H9 (cell line): ENCODE measurements around the gene TMEM169. TPM values are rescaled to one million over a fixed set of nuclear protein-coding genes. Genes with fewer than 3 reads are reported as not detected.

Experiments
- DNase-seq: peaks from one replicate; pipeline ENCODE4 v3.0.0-alpha.2; 2017
- H2AFZ ChIP-seq: one replicate; pipeline ENCODE4 v1.6.1; 2013; ENCODE audit warnings: mild to moderate bottlenecking, low read length, control low read depth, moderate library complexity
- H2AK5ac ChIP-seq: 2 replicates; pipeline ENCODE4 v1.6.1; 2013; ENCODE audit warnings: low read length, control low read depth, mixed read lengths; ENCODE audit not compliant: insufficient read length
- H2BK120ac ChIP-seq: one replicate; pipeline ENCODE4 v1.6.1; 2013; ENCODE audit warnings: low read depth, mild to moderate bottlenecking, low read length, control low read depth, inconsistent platforms; ENCODE audit not compliant: poor library complexity, severe bottlenecking
- H2BK12ac ChIP-seq: 2 replicates; pipeline ENCODE4 v1.6.1; 2013; ENCODE audit warnings: low read length, control low read depth, mixed read lengths, low read depth; ENCODE audit not compliant: insufficient read length
- H2BK15ac ChIP-seq: 2 replicates; pipeline ENCODE4 v1.6.1; 2013; ENCODE audit warnings: low read depth, low read length, control low read depth
- H2BK20ac ChIP-seq: one replicate; pipeline ENCODE4 v1.6.1; 2013; ENCODE audit warnings: low read depth, mild to moderate bottlenecking, low read length, control low read depth, inconsistent platforms; ENCODE audit not compliant: poor library complexity, severe bottlenecking
- H2BK5ac ChIP-seq: 2 replicates; pipeline ENCODE4 v1.6.1; 2013; ENCODE audit warnings: low read length, control low read depth, mixed read lengths; ENCODE audit not compliant: insufficient read length
- H3K14ac ChIP-seq: 2 replicates; pipeline ENCODE4 v1.6.1; 2013; ENCODE audit warnings: low read length, control low read depth; ENCODE audit not compliant: insufficient read depth
- H3K18ac ChIP-seq: 2 replicates; pipeline ENCODE4 v1.6.1; 2013; ENCODE audit warnings: low read depth, mild to moderate bottlenecking, mixed read lengths, low read length, control low read depth; ENCODE audit not compliant: insufficient read length
- H3K23ac ChIP-seq: 2 replicates; pipeline ENCODE4 v1.6.1; 2013; ENCODE audit warnings: low read length, control low read depth, mixed read lengths, low read depth; ENCODE audit not compliant: insufficient read length
- H3K23me2 ChIP-seq: 2 replicates; pipeline ENCODE4 v1.6.1; 2013; ENCODE audit warnings: low read depth, mild to moderate bottlenecking, mixed read lengths, low read length, control low read depth; ENCODE audit not compliant: insufficient read length, poor library complexity, severe bottlenecking
- H3K27ac ChIP-seq: 2 replicates; pipeline ENCODE4 v1.5.1; 2013; ENCODE audit warnings: low read length, control low read depth, mixed read lengths, low read depth; ENCODE audit not compliant: insufficient read length
- H3K27me3 ChIP-seq: 2 replicates; pipeline ENCODE4 v1.6.1; 2013; ENCODE audit warnings: low read length, control low read depth, inconsistent platforms; ENCODE audit not compliant: insufficient read depth
- H3K4ac ChIP-seq: 2 replicates; pipeline ENCODE4 v1.6.1; 2013; ENCODE audit warnings: low read depth, mild to moderate bottlenecking, control low read depth, inconsistent platforms, low read length, moderate library complexity
- H3K4me1 ChIP-seq: 2 replicates; pipeline ENCODE4 v1.6.1; 2013; ENCODE audit warnings: low read length, control low read depth, inconsistent platforms; ENCODE audit not compliant: insufficient read depth
- H3K4me2 ChIP-seq: 2 replicates; pipeline ENCODE4 v1.6.1; 2013; ENCODE audit warnings: low read length, control low read depth, mixed read lengths; ENCODE audit not compliant: insufficient read length, insufficient read depth
- H3K56ac ChIP-seq: 2 replicates; pipeline ENCODE4 v1.6.1; 2013; ENCODE audit warnings: low read depth, mild to moderate bottlenecking, mixed read lengths, low read length, control low read depth; ENCODE audit not compliant: insufficient read length
- H3K79me1 ChIP-seq: 2 replicates; pipeline ENCODE4 v1.6.1; 2013; ENCODE audit warnings: low read depth, mild to moderate bottlenecking, moderate library complexity, low read length, control low read depth, inconsistent platforms; ENCODE audit not compliant: insufficient read depth, poor library complexity, severe bottlenecking
- H3K79me2 ChIP-seq: 2 replicates; pipeline ENCODE4 v1.6.1; 2013; ENCODE audit warnings: low read length, control low read depth, inconsistent platforms; ENCODE audit not compliant: insufficient read depth
- H3K9ac ChIP-seq: 2 replicates; pipeline ENCODE4 v1.6.1; 2013; ENCODE audit warnings: low read length, control low read depth, mixed read lengths; ENCODE audit not compliant: insufficient read length; ENCODE audit errors: extremely low read depth
- H3K9me3 ChIP-seq: one replicate; pipeline ENCODE4 v1.6.1; 2013; ENCODE audit warnings: low read depth, low read length, inconsistent platforms; ENCODE audit not compliant: control insufficient read depth
- H3T11ph ChIP-seq: one replicate; pipeline ENCODE4 v1.6.1; 2013; ENCODE audit warnings: mild to moderate bottlenecking, low read length, control low read depth, inconsistent platforms
- H4K20me1 ChIP-seq: one replicate; pipeline ENCODE4 v1.6.1; 2013; ENCODE audit not compliant: control insufficient read depth, insufficient read length, insufficient read depth
- H4K5ac ChIP-seq: 2 replicates; pipeline ENCODE4 v1.6.1; 2013; ENCODE audit warnings: low read depth, mild to moderate bottlenecking, mixed read lengths, low read length, control low read depth; ENCODE audit not compliant: insufficient read length
- H4K8ac ChIP-seq: replicated peaks from 2 replicates; pipeline ENCODE4 v1.6.1; 2013; ENCODE audit warnings: low read length, control low read depth, mixed read lengths, low read depth; ENCODE audit not compliant: insufficient read length
- H4K91ac ChIP-seq: 2 replicates; pipeline ENCODE4 v1.6.1; 2013; ENCODE audit warnings: low read depth, mild to moderate bottlenecking, moderate library complexity, mixed read lengths, low read length, control low read depth; ENCODE audit not compliant: insufficient read length
- H3K27ac Mint-ChIP-seq, 3 experiments: 2 replicates in 2 of 3; 3 replicates in 1 of 3; pipeline ENCODE4 v1.8.0; 2020 to 2021; ENCODE audit warnings: mixed read lengths in 3 of 3, mild to moderate bottlenecking in 1 of 3, moderate library complexity in 1 of 3
- H3K27me3 Mint-ChIP-seq: 2 replicates; pipeline ENCODE4 v1.8.0; 2021; ENCODE audit warnings: low read depth, mild to moderate bottlenecking, moderate library complexity, mixed read lengths
- H3K36me3 Mint-ChIP-seq, 3 experiments: 2 replicates in 2 of 3; 3 replicates in 1 of 3; pipeline ENCODE4 v1.8.0; 2020 to 2021; ENCODE audit warnings: low read depth in 3 of 3, mixed read lengths in 3 of 3; ENCODE audit not compliant: insufficient read depth in 1 of 3
- H3K4me1 Mint-ChIP-seq, 2 experiments: 2 replicates each; pipeline ENCODE4 v1.8.0; 2020; ENCODE audit warnings: mixed read lengths in 2 of 2
- H3K4me3 Mint-ChIP-seq, 2 experiments: 2 replicates in 1 of 2; 3 replicates in 1 of 2; pipeline ENCODE4 v1.8.0; 2020 to 2021; ENCODE audit warnings: mild to moderate bottlenecking in 2 of 2, mixed read lengths in 2 of 2, moderate library complexity in 1 of 2
- H3K9me3 Mint-ChIP-seq, 2 experiments: 2 replicates in 1 of 2; 3 replicates in 1 of 2; pipeline ENCODE4 v1.8.0; 2020; ENCODE audit warnings: mild to moderate bottlenecking in 2 of 2, mixed read lengths in 2 of 2, moderate library complexity in 1 of 2
- WGBS: extraction: QIAGEN DNeasy Blood & Tissue Kit; methylation state at CpG from one replicate; pipeline ENCODE4 v1.1.7; 2013; ENCODE audit warnings: missing lambda C conversion rate, low lambda C conversion rate, mixed read lengths; ENCODE audit not compliant: insufficient read length; ENCODE audit errors: extremely low coverage; 5-methylcytosine and 5-hydroxymethylcytosine counted together
- total RNA-seq: library from RNA; stranded (reverse); gene quantifications from 2 replicates; pipeline ENCODE4 v1.2.1, GENCODE V29; 2021
- TF ChIP-seq, protein P1 (sequence below): fragments of 200-600 bp; sonication (generic); conservative IDR thresholded peaks from 3 replicates; pipeline ENCODE4 v1.8.0; 2021; ENCODE audit warnings: antibody characterized with exemption, mild to moderate bottlenecking

TMEM169 gene
- total RNA-seq, 1 experiment from 2014 or later, result 1.0 TPM

DNA sequence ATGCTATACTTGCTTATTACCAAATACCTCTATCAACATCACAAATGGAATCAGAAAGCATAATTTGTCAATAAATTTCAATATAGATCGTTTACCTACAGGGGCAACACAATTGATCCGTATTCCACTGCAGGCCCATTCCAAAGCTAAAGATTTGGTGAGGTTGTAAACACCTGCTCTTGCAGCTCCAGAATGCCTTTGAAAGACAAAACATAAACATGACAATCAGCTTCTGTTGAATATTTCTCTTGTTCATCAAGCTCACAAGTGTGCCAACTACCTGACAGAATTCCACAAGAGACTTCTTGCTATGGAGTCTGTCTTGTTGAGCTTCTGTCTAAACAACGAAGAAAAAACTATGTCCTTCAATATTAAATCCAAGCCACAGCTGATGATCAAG lies 30.4 kb upstream of the TMEM169 start:
- Histone ChIP-seq H4K91ac (no peak overlapping the region), H3K79me2 (no peaks in the 10 kb centered on the region), H3K18ac (no peak overlapping the region), H3K23me2 (no peaks in the 10 kb centered on the region), H4K20me1 (no peaks in the 10 kb centered on the region), H3K4me1 (no peaks in the 10 kb centered on the region), H3K14ac (no peak overlapping the region), H4K5ac (no peak overlapping the region), H3K4ac (no peak overlapping the region), H3K9ac (no peak overlapping the region), H3T11ph (no peak overlapping the region), H2AFZ (no peak overlapping the region), H3K56ac (no peak overlapping the region), H3K27ac (peak overlapping the region; percentile 24), H2BK120ac (no peak overlapping the region), H3K9me3 (no peaks in the 10 kb centered on the region), H2BK5ac (no peak overlapping the region), H2AK5ac (no peak overlapping the region), H3K27me3 (no peaks in the 10 kb centered on the region), H4K8ac (no peak overlapping the region), H2BK20ac (no peak overlapping the region), H3K79me1 (no peaks in the 10 kb centered on the region), H2BK12ac (no peak overlapping the region), H3K23ac (no peak overlapping the region), H3K4me2 (no peak overlapping the region), H2BK15ac (no peak overlapping the region)
- no peaks in the 10 kb centered on the region for H3K27me3 Mint-ChIP-seq
- H3K27ac Mint-ChIP-seq, result peak overlapping the region; percentile 10 to 95 (median 95); a peak in 6 of 7 replicates
- no peak overlapping the region for H3K4me3 Mint-ChIP-seq
- peaks cover 17 to 25% of the 10 kb centered on the region in 2 experiments for H3K4me1 Mint-ChIP-seq
- WGBS, result no CpG with 5 or more reads among the region's 3 CpGs
- H3K9me3 Mint-ChIP-seq, result peaks cover 0 to 4% of the 10 kb centered on the region in 2 experiments; a peak in 1 of 5 replicates
- TF ChIP-seq, protein P1, sequence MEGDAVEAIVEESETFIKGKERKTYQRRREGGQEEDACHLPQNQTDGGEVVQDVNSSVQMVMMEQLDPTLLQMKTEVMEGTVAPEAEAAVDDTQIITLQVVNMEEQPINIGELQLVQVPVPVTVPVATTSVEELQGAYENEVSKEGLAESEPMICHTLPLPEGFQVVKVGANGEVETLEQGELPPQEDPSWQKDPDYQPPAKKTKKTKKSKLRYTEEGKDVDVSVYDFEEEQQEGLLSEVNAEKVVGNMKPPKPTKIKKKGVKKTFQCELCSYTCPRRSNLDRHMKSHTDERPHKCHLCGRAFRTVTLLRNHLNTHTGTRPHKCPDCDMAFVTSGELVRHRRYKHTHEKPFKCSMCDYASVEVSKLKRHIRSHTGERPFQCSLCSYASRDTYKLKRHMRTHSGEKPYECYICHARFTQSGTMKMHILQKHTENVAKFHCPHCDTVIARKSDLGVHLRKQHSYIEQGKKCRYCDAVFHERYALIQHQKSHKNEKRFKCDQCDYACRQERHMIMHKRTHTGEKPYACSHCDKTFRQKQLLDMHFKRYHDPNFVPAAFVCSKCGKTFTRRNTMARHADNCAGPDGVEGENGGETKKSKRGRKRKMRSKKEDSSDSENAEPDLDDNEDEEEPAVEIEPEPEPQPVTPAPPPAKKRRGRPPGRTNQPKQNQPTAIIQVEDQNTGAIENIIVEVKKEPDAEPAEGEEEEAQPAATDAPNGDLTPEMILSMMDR, result no peak
- DNase-seq, result no peak
- peaks cover 14 to 28% (median 16%) of the 10 kb centered on the region in 3 experiments for H3K36me3 Mint-ChIP-seq
